ENCODE measurements around the gene ARF6.

DNA sequence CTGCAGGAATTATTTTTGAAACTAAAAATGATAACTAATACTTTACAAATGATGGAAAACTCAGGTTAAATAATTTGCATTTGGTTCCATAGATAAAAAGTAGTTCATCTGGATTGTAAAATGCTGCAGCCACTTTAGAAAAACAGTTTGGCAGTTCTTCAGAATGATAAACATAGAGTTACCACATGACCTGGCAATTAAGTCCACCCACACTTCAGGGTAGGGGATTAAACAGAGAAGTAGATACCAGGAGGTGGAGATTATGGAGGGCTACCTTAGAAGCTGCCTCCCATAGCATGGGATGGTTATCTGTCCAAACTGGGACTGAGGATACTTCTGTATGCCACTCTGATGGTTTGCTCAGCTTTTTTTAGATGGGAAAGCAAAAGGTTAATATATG is 22.2 kb downstream of the ARF6 start:
- TF ChIP-seq, protein P1, sequence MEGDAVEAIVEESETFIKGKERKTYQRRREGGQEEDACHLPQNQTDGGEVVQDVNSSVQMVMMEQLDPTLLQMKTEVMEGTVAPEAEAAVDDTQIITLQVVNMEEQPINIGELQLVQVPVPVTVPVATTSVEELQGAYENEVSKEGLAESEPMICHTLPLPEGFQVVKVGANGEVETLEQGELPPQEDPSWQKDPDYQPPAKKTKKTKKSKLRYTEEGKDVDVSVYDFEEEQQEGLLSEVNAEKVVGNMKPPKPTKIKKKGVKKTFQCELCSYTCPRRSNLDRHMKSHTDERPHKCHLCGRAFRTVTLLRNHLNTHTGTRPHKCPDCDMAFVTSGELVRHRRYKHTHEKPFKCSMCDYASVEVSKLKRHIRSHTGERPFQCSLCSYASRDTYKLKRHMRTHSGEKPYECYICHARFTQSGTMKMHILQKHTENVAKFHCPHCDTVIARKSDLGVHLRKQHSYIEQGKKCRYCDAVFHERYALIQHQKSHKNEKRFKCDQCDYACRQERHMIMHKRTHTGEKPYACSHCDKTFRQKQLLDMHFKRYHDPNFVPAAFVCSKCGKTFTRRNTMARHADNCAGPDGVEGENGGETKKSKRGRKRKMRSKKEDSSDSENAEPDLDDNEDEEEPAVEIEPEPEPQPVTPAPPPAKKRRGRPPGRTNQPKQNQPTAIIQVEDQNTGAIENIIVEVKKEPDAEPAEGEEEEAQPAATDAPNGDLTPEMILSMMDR (IDR thresholded peaks at IDR 0.05) = no peak
- TF ChIP-seq POLR2A (IDR thresholded peaks at IDR 0.05) (no peak), POLR2AphosphoS5 (IDR thresholded peaks at IDR 0.05; ENCODE audit: insufficient read depth in 1 of 2, low read depth in 1 of 2) (no peak)
